Suprapubic skin (tissue), 4 donors: ENCODE measurements around the gene STN1.

Experiments used
- POLR2A ChIP-seq, 2 donors: fragments of 450-650 bp; IDR thresholded peaks; one replicate each; pipeline ENCODE4 v1.6.1; 2017; ENCODE audit warnings: antibody characterized with exemption in 2 of 2, mild to moderate bottlenecking in 2 of 2, moderate library complexity in 2 of 2
- POLR2AphosphoS5 ChIP-seq, 3 donors: sonication (generic); formaldehyde crosslinking; IDR thresholded peaks; one replicate each; pipeline ENCODE4 v1.6.1; 2017; ENCODE audit warnings: antibody characterized with exemption in 3 of 3
- TF ChIP-seq, protein P1 (sequence below), 2 donors: fragments of 200-600 bp in 1 of 2; fragments of 450-650 bp in 1 of 2; sonication (generic) in 1 of 2; IDR thresholded peaks; one replicate each; pipeline ENCODE4 v1.5.1; 2016 to 2019; ENCODE audit warnings: antibody characterized with exemption in 2 of 2, mild to moderate bottlenecking in 1 of 2, moderate library complexity in 1 of 2

DNA sequence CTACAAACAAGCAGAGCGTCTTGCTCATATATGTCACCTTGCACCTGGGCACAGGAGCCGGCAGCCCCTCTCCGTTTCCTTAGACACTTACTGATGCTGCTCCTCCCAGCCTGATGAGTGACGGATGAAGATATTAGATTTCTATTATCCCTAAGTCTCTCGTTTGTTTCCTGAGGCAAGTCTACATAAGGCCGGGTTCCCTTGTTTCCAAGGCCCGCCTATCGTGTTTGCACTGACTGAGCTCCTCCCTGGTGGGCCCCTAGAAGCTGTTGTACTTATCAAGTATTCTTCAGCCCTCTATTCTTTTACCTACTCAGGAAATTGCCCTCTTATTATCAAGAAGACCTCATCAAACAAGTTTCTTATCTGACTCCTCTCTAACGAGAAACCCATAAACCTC, 81.1 kb downstream of the STN1 start:
- TF ChIP-seq POLR2AphosphoS5 (IDR thresholded peaks at IDR 0.05) = no peak
- TF ChIP-seq, protein P1, sequence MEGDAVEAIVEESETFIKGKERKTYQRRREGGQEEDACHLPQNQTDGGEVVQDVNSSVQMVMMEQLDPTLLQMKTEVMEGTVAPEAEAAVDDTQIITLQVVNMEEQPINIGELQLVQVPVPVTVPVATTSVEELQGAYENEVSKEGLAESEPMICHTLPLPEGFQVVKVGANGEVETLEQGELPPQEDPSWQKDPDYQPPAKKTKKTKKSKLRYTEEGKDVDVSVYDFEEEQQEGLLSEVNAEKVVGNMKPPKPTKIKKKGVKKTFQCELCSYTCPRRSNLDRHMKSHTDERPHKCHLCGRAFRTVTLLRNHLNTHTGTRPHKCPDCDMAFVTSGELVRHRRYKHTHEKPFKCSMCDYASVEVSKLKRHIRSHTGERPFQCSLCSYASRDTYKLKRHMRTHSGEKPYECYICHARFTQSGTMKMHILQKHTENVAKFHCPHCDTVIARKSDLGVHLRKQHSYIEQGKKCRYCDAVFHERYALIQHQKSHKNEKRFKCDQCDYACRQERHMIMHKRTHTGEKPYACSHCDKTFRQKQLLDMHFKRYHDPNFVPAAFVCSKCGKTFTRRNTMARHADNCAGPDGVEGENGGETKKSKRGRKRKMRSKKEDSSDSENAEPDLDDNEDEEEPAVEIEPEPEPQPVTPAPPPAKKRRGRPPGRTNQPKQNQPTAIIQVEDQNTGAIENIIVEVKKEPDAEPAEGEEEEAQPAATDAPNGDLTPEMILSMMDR (IDR thresholded peaks at IDR 0.05) = no peak
- no peak for TF ChIP-seq POLR2A (IDR thresholded peaks at IDR 0.05)
